GM12873 (cell line): ENCODE data around the gene CDC42BPA.

Source experiments
- CTCF ChIP-seq: IDR thresholded peaks from 2 replicates; pipeline ENCODE4 v1.5.1; 2012; ENCODE audit warnings: low read depth, mild to moderate bottlenecking, moderate library complexity, low read length, control low read depth; ENCODE audit not compliant: insufficient read depth; ENCODE audit errors: missing control alignments

The CDC42BPA gene

GRCh38 chr1:226994586-226995364 is 323.5 kb downstream of the CDC42BPA start:
- TF ChIP-seq CTCF: no peak

- TF ChIP-seq CTCF: no peak
Measured at GRCh38 chr1:226993814-226994585, 324.3 kb downstream of the CDC42BPA start.

- no peak for TF ChIP-seq CTCF
Measured at GRCh38 chr1:226991920-226992319, 326.4 kb downstream of the CDC42BPA start.

- TF ChIP-seq CTCF: no peak
Measured at GRCh38 chr1:226990133-226990716, 328.1 kb downstream of the CDC42BPA start.

GRCh38 chr1:226989085-226989920 is 329.0 kb downstream of the CDC42BPA start:
- no peak for TF ChIP-seq CTCF

- no peak for TF ChIP-seq CTCF
Measured at GRCh38 chr1:226988334-226988666, 330.0 kb downstream of the CDC42BPA start.
